GM12878 (cell line): ENCODE measurements around the gene MAX. TPM values are rescaled to one million over a fixed set of nuclear protein-coding genes. Genes with fewer than 3 reads are reported as not detected.

Source experiments
- ATAC-seq: fragments of 200-7000 bp; cut with Tn5 transposase; 3 replicates; pipeline ENCODE4 v1.9.1; 2020; ENCODE audit warnings: mild to moderate bottlenecking, moderate library complexity
- BruUV-seq: library from RNA; stranded (reverse); fragments of 400-500 nt; replicated peaks from 2 replicates; lab custom pipeline; 2021; lab: Mats Ljungman, UMichigan
- CTCF ChIA-PET: fragments of 300-600 bp; sonication (Branson Sonifier 250); formaldehyde crosslinking; extraction: SDS; loops from one replicate; lab custom pipeline; 2021; ENCODE audit warnings: inconsistent platforms; lab: Yijun Ruan, JAX
- POLR2A ChIA-PET: fragments of 350-600 bp; formaldehyde crosslinking; extraction: SDS; loops from one replicate; lab custom pipeline; 2021; ENCODE audit warnings: inconsistent platforms; lab: Charles Lee
- RAD21 ChIA-PET: fragments of 300-600 bp; sonication (Branson Sonifier 250); formaldehyde crosslinking; loops from one replicate; lab custom pipeline; 2023; ENCODE audit warnings: antibody characterized with exemption; ENCODE audit not compliant: unreplicated experiment; lab: Charles Lee
- SMC1A ChIA-PET: fragments of 300-600 bp; sonication (Branson Sonifier 250); formaldehyde crosslinking; loops from one replicate; lab custom pipeline; 2023; ENCODE audit not compliant: unreplicated experiment, uncharacterized antibody; lab: Charles Lee
- DNase-seq: peaks from one replicate; pipeline ENCODE4 v3.0.0-alpha.2; 2011; ENCODE audit warnings: low read depth, low spot score
- FAIRE-seq: peaks from 3 replicates; lab custom pipeline; 2011; peaks lifted over from hg19 to GRCh38; lab: Jason Lieb, UNC
- H2AFZ ChIP-seq: 2 replicates; pipeline ENCODE4 v1.6.0; 2011; ENCODE audit warnings: low read depth, low read length, control low read depth; ENCODE audit not compliant: control insufficient read depth
- H3K27ac ChIP-seq: 2 replicates; pipeline ENCODE4 v1.5.1; 2011; ENCODE audit warnings: control low read depth; ENCODE audit not compliant: control insufficient read depth, insufficient read depth
- H3K27me3 ChIP-seq, 2 experiments: replicated peaks in 1 of 2; 2 replicates each; pipeline versions ENCODE4 v1.6.0 to v1.6.1; 2011; ENCODE audit warnings: low read length in 1 of 2; ENCODE audit not compliant: control insufficient read depth in 2 of 2, insufficient read depth in 2 of 2
- H3K36me3 ChIP-seq, 2 experiments: 2 replicates each; pipeline ENCODE4 v1.5.1; 2011; ENCODE audit warnings: low read length in 1 of 2; ENCODE audit not compliant: control insufficient read depth in 2 of 2, insufficient read depth in 2 of 2
- H3K4me1 ChIP-seq: 2 replicates; pipeline ENCODE4 v1.6.1; 2011; ENCODE audit warnings: mild to moderate bottlenecking, low read length, moderate library complexity, mixed read lengths; ENCODE audit not compliant: control insufficient read depth, insufficient read depth
- H3K4me2 ChIP-seq: 2 replicates; pipeline ENCODE4 v1.6.0; 2011; ENCODE audit warnings: control low read depth; ENCODE audit not compliant: control insufficient read depth, insufficient read depth
- H3K4me3 ChIP-seq: fragments of 200-600 bp; sonication (generic); 2 replicates; pipeline ENCODE4 v1.5.1; 2016
- H3K79me2 ChIP-seq: 2 replicates; pipeline ENCODE4 v1.6.0; 2011; ENCODE audit warnings: low read length; ENCODE audit not compliant: control insufficient read depth, insufficient read depth
- H3K9ac ChIP-seq: 2 replicates; pipeline ENCODE4 v1.8.0; 2011; ENCODE audit warnings: low read length, control low read depth, mixed read lengths; ENCODE audit not compliant: control insufficient read depth, insufficient read depth
- H3K9me3 ChIP-seq: replicated peaks from 3 replicates; pipeline ENCODE4 v1.5.1; 2011; ENCODE audit warnings: mild to moderate bottlenecking, low read length; ENCODE audit not compliant: control insufficient read depth, insufficient read depth
- H4K20me1 ChIP-seq: 2 replicates; pipeline ENCODE4 v1.6.0; 2011; ENCODE audit not compliant: control insufficient read depth, insufficient read depth
- CHD1 ChIP-seq: IDR thresholded peaks from 2 replicates; pipeline ENCODE4 v1.6.1; 2012; ENCODE audit warnings: low read depth, low read length, improper control_type of control experiment
- MTA2 ChIP-seq: fragments of 450-650 bp; IDR thresholded peaks from 2 replicates; pipeline ENCODE4 v1.6.1; 2016; ENCODE audit warnings: low read depth, mild to moderate bottlenecking, moderate library complexity
- NFYA ChIP-seq: IDR thresholded peaks from 2 replicates; pipeline ENCODE4 v1.6.1; 2011; ENCODE audit warnings: low read depth, mild to moderate bottlenecking, low read length, improper control_type of control experiment, borderline replicate concordance
- NFYB ChIP-seq: IDR thresholded peaks from 2 replicates; pipeline ENCODE4 v1.6.1; 2011; ENCODE audit warnings: low read depth, mild to moderate bottlenecking, low read length, improper control_type of control experiment, moderate library complexity; ENCODE audit not compliant: insufficient read depth
- NR2C1 ChIP-seq: fragments of 450-650 bp; IDR thresholded peaks from 2 replicates; pipeline ENCODE4 v1.6.1; 2017; ENCODE audit warnings: antibody characterized with exemption, mild to moderate bottlenecking, moderate library complexity
- NR2F1 ChIP-seq: fragments of 450-650 bp; conservative IDR thresholded peaks from 2 replicates; pipeline ENCODE4 v1.6.1; 2017; ENCODE audit warnings: mild to moderate bottlenecking
- SMAD1 ChIP-seq: fragments of 450-650 bp; IDR thresholded peaks from 2 replicates; pipeline ENCODE4 v1.6.1; 2018; ENCODE audit warnings: mild to moderate bottlenecking, low read depth; ENCODE audit not compliant: partially characterized antibody
- ZNF687 ChIP-seq: fragments of 450-650 bp; IDR thresholded peaks from 2 replicates; pipeline ENCODE4 v1.6.1; 2017; ENCODE audit warnings: mild to moderate bottlenecking, moderate library complexity
- WGBS: methylation state at CpG from one replicate; pipeline ENCODE4 v1.1.6; 2016; ENCODE audit warnings: low lambda C conversion rate; ENCODE audit not compliant: insufficient replicate concordance, insufficient coverage; ENCODE audit errors: missing lambda C conversion rate; 5-methylcytosine and 5-hydroxymethylcytosine counted together
- in situ Hi-C: fragments of 300-500 bp; cut with MboI; formaldehyde crosslinking; loops from 9 replicates; pipeline ENCODE4 v1.14.3; 2018; ENCODE audit warnings: mixed read lengths
- intact Hi-C: fragments of 100-400 bp; cut with micrococcal nuclease; formaldehyde crosslinking; loops from one replicate; pipeline ENCODE4 v1.14.2; 2022; ENCODE audit not compliant: unreplicated experiment
- polyA plus RNA-seq, 11 experiments: library from polyadenylated mRNA; depleted of rRNA in 4 of 11; unstranded in 6 of 11; stranded (reverse) in 5 of 11; fragments of >200 nt; fragmentation: Nextera tagmentation in 4 of 11; fragmentation: Illumina TruSeq in 1 of 11; extraction: Ambion mirVana in 4 of 11; extraction: Trizol in 1 of 11; gene quantifications; 1 replicate in 1 of 11; 2 replicates in 10 of 11; pipeline versions ENCODE4 v1.2.1 to v1.2.3, GENCODE V29; 2011 to 2016; ENCODE audit warnings: inconsistent platforms in 2 of 11, missing spikeins in 2 of 11, low read depth in 1 of 11
- total RNA-seq, 4 experiments: library from RNA; depleted of rRNA in 3 of 4; stranded (reverse); fragments of >200 nt in 3 of 4; fragmentation: Illumina TruSeq in 1 of 4; extraction: Trizol in 1 of 4; gene quantifications; 2 replicates each; pipeline versions ENCODE4 v1.2.1 to v1.2.3, GENCODE V29; 2013 to 2021

The MAX gene
- total and polyA plus RNA-seq, 10 of the 15 experiments (the other 5 are each of a cell fraction or from before 2014, with no cell fraction given): 21.5 to 122 (median 67.5) TPM

- Histone ChIP-seq H3K79me2 (no peaks in the 10 kb centered on the region), H3K9ac (no peak overlapping the region), H3K27me3 (no peaks in the 10 kb centered on the region), H2AFZ (no peak overlapping the region), H3K4me3 (no peak overlapping the region), H3K27ac (no peak overlapping the region), H4K20me1 (no peaks in the 10 kb centered on the region), H3K36me3 (peaks cover 18 to 21% of the 10 kb centered on the region in 2 experiments), H3K9me3 (no peaks in the 10 kb centered on the region), H3K4me1 (no peaks in the 10 kb centered on the region), H3K4me2 (no peak overlapping the region)
- BruUV-seq: no TSS peak
- no peak for ATAC-seq
- SMC1A ChIA-PET: interaction anchor here (0.8 kb wide), 1 partner anchor 38 kb away, joined by 3 read pairs; no protein-coding TSS in a partner anchor
- TF ChIP-seq SMAD1 (no peak), ZNF687 (no peak), NFYA (no peak), NFYB (no peak), NR2C1 (no peak), MTA2 (no peak), CHD1 (no peak), NR2F1 (no peak)
- intact Hi-C loops: no loop called here
- WGBS: 100% methylated on average over 1 of the region's 1 CpG
- no peak for DNase-seq
- in situ Hi-C loops: no loop called here
- CTCF ChIA-PET: no interaction called here
- FAIRE-seq: no peak
- POLR2A ChIA-PET: no interaction called here
- RAD21 ChIA-PET: no interaction called here
Observed at GRCh38 chr14:65072937-65073336, 29.4 kb downstream of the MAX start.
